Body of pancreas (tissue), 4 donors: ENCODE measurements around the gene USH2A.

Experiments used
- CTCF ChIP-seq, 7 experiments: fragments of 450-650 bp in 4 of 7; fragments of 200-600 bp in 3 of 7; sonication (generic) in 3 of 7; IDR thresholded peaks; one replicate each; pipeline ENCODE4 v1.5.1; 2016 to 2019; ENCODE audit warnings: antibody characterized with exemption in 7 of 7
- POLR2A ChIP-seq, 3 donors: fragments of 450-650 bp; IDR thresholded peaks; one replicate each; pipeline ENCODE4 v1.6.1; 2016; ENCODE audit warnings: antibody characterized with exemption in 3 of 3, mild to moderate bottlenecking in 2 of 3

GRCh38 chr1:216368249-216368648 lies 55.0 kb downstream of the USH2A start:
- TF ChIP-seq CTCF (IDR thresholded peaks at IDR 0.05) (no peak), POLR2A (IDR thresholded peaks at IDR 0.05) (no peak)
